Caco-2 (cell line): ENCODE measurements around the gene WNT5A. TPM values are rescaled to one million over a fixed set of nuclear protein-coding genes. Genes with fewer than 3 reads are reported as not detected.

Source experiments
- BruUV-seq: library from RNA; stranded (reverse); fragments of 400-500 nt; replicated peaks from 2 replicates; lab custom pipeline; 2021; lab: Mats Ljungman, UMichigan
- CTCF ChIA-PET: fragments of 300-600 bp; sonication (Branson Sonifier 250); formaldehyde crosslinking; loops from one replicate; lab custom pipeline; 2022; ENCODE audit warnings: antibody characterized with exemption; lab: Charles Lee
- POLR2A ChIA-PET: fragments of 300-600 bp; sonication (Branson Sonifier 250); formaldehyde crosslinking; loops from one replicate; lab custom pipeline; 2022; ENCODE audit warnings: antibody characterized with exemption; lab: Charles Lee
- DNase-seq, 2 experiments: peaks; one replicate each; pipeline versions ENCODE4 v3.0.0 to v3.0.0-alpha.2; 2020 to 2022
- H3K27me3 ChIP-seq: replicated peaks from 2 replicates; pipeline ENCODE4 v1.6.0; 2011; ENCODE audit warnings: low read length; ENCODE audit not compliant: control insufficient read depth, insufficient read depth
- H3K36me3 ChIP-seq: 2 replicates; pipeline ENCODE4 v1.5.1; 2011; ENCODE audit warnings: low read length; ENCODE audit not compliant: control insufficient read depth, insufficient read depth
- H3K4me1 ChIP-seq: fragments of 250-450 bp; sonication (Bioruptor Pico); 2 replicates; pipeline ENCODE4 v1.5.1; 2020; ENCODE audit warnings: mild to moderate bottlenecking
- H3K4me3 ChIP-seq: 2 replicates; pipeline ENCODE4 v1.5.1; 2011; ENCODE audit warnings: low read depth, mild to moderate bottlenecking, control low read depth, low read length
- H3K9me3 ChIP-seq: fragments of 250-450 bp; sonication (Bioruptor Pico); 2 replicates; pipeline ENCODE4 v1.5.1; 2020; ENCODE audit warnings: mild to moderate bottlenecking, moderate library complexity
- H3K27ac Mint-ChIP-seq: one replicate; pipeline ENCODE4 v1.8.0; 2022; ENCODE audit warnings: mixed read lengths; ENCODE audit not compliant: unreplicated experiment
- H3K27me3 Mint-ChIP-seq: one replicate; pipeline ENCODE4 v1.8.0; 2022; ENCODE audit warnings: mixed read lengths; ENCODE audit not compliant: insufficient read depth, unreplicated experiment
- H3K36me3 Mint-ChIP-seq: one replicate; pipeline ENCODE4 v1.8.0; 2022; ENCODE audit warnings: mild to moderate bottlenecking, mixed read lengths; ENCODE audit not compliant: insufficient read depth, unreplicated experiment
- H3K4me1 Mint-ChIP-seq: one replicate; pipeline ENCODE4 v1.8.0; 2022; ENCODE audit warnings: low read depth, mixed read lengths; ENCODE audit not compliant: unreplicated experiment
- H3K4me3 Mint-ChIP-seq: one replicate; pipeline ENCODE4 v1.8.0; 2022; ENCODE audit warnings: mild to moderate bottlenecking, moderate library complexity, mixed read lengths; ENCODE audit not compliant: unreplicated experiment
- H3K9me3 Mint-ChIP-seq: one replicate; pipeline ENCODE4 v1.8.0; 2022; ENCODE audit warnings: mixed read lengths; ENCODE audit not compliant: unreplicated experiment
- intact Hi-C: fragments of 100-400 bp; cut with micrococcal nuclease; formaldehyde crosslinking; loops from one replicate; pipeline ENCODE4 v1.10.0; 2022; ENCODE audit not compliant: unreplicated experiment
- total RNA-seq: library from RNA; stranded (reverse); gene quantifications from 2 replicates; pipeline ENCODE4 v1.2.3, GENCODE V29; 2022
- TF ChIP-seq, protein P1 (sequence below), 2 experiments: fragments of 200-600 bp in 1 of 2; IDR thresholded peaks; 1 replicate in 1 of 2; 2 replicates in 1 of 2; pipeline versions ENCODE4 v1.5.1 to v1.8.0; 2011 to 2022; ENCODE audit warnings: antibody characterized with exemption in 1 of 2, control low read depth in 1 of 2, inconsistent platforms in 1 of 2, low read depth in 1 of 2, low read length in 1 of 2, mild to moderate bottlenecking in 1 of 2, moderate library complexity in 1 of 2; ENCODE audit not compliant: insufficient read depth in 1 of 2, severe bottlenecking in 1 of 2, unreplicated experiment in 1 of 2

Gene WNT5A
- total RNA-seq, 1 experiment from 2014 or later: 8.8 TPM

DNA sequence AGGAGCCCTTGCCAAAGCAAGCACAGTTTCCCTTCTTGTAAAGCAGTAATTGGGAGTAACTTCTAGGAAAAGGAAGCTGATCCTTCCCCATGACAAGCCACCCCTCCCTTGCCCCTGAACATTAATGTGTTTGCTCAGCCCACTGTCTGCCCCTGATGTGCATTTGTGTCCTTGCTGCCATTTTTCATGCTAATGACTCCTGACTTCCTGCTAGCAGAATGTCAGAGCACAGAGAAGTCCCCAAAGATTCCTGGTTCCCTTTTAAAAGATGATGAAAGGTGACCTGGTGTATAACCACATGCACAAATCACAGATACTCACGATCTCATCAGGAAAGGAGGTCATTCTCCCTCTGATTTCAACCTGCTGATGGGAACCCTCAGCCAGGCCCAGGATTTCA lies 44.2 kb upstream of the WNT5A start:
- POLR2A ChIA-PET: no interaction called here
- no peaks in the 10 kb centered on the region for H3K36me3 ChIP-seq
- H3K4me1 ChIP-seq: peaks cover 17% of the 10 kb centered on the region
- Mint-ChIP-seq H3K9me3 (no peaks in the 10 kb centered on the region), H3K4me3 (no peak overlapping the region), H3K36me3 (no peaks in the 10 kb centered on the region), H3K27ac (no peak overlapping the region), H3K4me1 (peaks cover 12% of the 10 kb centered on the region), H3K27me3 (no peaks in the 10 kb centered on the region)
- TF ChIP-seq, protein P1, sequence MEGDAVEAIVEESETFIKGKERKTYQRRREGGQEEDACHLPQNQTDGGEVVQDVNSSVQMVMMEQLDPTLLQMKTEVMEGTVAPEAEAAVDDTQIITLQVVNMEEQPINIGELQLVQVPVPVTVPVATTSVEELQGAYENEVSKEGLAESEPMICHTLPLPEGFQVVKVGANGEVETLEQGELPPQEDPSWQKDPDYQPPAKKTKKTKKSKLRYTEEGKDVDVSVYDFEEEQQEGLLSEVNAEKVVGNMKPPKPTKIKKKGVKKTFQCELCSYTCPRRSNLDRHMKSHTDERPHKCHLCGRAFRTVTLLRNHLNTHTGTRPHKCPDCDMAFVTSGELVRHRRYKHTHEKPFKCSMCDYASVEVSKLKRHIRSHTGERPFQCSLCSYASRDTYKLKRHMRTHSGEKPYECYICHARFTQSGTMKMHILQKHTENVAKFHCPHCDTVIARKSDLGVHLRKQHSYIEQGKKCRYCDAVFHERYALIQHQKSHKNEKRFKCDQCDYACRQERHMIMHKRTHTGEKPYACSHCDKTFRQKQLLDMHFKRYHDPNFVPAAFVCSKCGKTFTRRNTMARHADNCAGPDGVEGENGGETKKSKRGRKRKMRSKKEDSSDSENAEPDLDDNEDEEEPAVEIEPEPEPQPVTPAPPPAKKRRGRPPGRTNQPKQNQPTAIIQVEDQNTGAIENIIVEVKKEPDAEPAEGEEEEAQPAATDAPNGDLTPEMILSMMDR (IDR thresholded peaks at IDR 0.05; ENCODE audit: insufficient read depth in 1 of 2, low read depth in 1 of 2, low read length in 1 of 2, severe bottlenecking in 1 of 2, unreplicated experiment in 1 of 2): no peak
- no peaks in the 10 kb centered on the region for H3K9me3 ChIP-seq
- no peaks in the 10 kb centered on the region for H3K27me3 ChIP-seq
- no peak for DNase-seq
- H3K4me3 ChIP-seq: no peak overlapping the region
- no TSS peak for BruUV-seq
- intact Hi-C loops: no loop called here
- CTCF ChIA-PET: no interaction called here

DNA sequence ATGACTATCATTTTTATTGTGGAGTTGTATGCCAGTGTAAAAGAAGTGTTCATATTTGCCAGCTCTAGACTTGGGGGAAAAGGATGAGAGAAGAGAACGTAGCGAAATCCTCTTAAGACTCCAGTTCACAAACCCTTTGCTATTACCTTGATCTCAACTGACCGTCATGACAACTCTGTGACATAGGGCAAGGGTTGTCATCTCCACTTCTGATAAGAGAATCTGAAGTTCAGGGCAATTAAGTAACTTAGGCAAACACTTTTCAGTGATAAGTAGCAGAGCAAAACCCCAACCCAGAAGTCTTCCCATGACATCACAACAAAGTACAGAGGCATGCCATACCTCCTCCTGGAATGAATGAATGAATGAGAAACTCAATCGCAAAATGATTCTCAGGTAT lies 40.3 kb upstream of the WNT5A start:
- Mint-ChIP-seq H3K4me3 (no peak overlapping the region), H3K27ac (peak overlapping the region; percentile 26), H3K27me3 (no peaks in the 10 kb centered on the region), H3K4me1 (peaks cover 23% of the 10 kb centered on the region), H3K36me3 (no peaks in the 10 kb centered on the region), H3K9me3 (peaks cover 10% of the 10 kb centered on the region)
- intact Hi-C loops: loop anchor here (2.0 kb wide), 3 partner anchors 41 to 93 kb away; partner anchors contain the start of gene WNT5A
- BruUV-seq: no TSS peak
- Histone ChIP-seq H3K27me3 (no peaks in the 10 kb centered on the region), H3K4me3 (no peak overlapping the region), H3K4me1 (peaks cover 26% of the 10 kb centered on the region), H3K36me3 (no peaks in the 10 kb centered on the region; the same call in 1 of the 2 replicates), H3K9me3 (no peaks in the 10 kb centered on the region)
- DNase-seq: peak; percentile 57 to 66
- POLR2A ChIA-PET: interaction anchor here (0.7 kb wide), 1 partner anchor 54 kb away, joined by 3 read pairs; no protein-coding TSS in a partner anchor
- CTCF ChIA-PET: no interaction called here
- TF ChIP-seq, protein P1 (IDR thresholded peaks at IDR 0.05; ENCODE audit: insufficient read depth in 1 of 2, low read depth in 1 of 2, low read length in 1 of 2, severe bottlenecking in 1 of 2, unreplicated experiment in 1 of 2): no peak

DNA sequence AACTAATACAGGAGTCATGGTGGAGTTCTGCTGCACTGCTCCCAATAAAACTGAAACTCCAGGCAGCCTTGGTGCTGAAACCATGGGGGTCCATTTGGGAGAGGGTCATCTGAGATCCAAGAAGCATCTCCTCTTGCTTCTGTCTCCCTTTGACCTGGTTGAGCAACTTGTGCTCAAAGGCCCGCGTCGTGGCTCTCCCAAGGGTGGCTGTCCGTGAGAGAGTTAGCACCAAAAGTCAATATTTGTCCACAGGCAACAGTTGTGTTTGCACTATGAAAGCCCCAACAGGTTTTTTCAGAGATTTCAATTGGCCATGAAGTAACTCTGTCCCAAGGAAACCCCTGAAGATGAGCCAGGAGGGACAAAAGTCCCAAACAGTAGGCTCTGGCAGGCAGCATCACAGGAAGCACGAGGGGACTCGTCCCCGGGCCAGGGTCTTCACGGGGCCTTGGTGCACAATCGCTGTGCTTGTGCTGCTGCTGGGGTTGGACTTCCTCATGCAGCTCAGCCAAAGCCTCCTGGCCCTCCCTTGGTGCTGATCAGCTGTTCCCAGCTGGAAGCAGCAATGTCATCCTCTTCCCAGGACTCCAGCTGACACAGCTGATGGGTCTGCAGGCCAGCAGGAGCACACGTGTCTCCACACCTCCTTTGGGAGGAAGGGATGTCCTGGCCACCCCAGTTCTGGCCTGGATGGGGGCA lies 39.4 kb upstream of the WNT5A start:
- POLR2A ChIA-PET: no interaction called here
- no peaks in the 10 kb centered on the region for H3K27me3 ChIP-seq
- peak; percentile 73 to 78 for DNase-seq
- H3K4me1 ChIP-seq: peaks cover 26% of the 10 kb centered on the region
- Mint-ChIP-seq H3K4me1 (peaks cover 23% of the 10 kb centered on the region), H3K27ac (no peak overlapping the region), H3K27me3 (no peaks in the 10 kb centered on the region), H3K36me3 (no peaks in the 10 kb centered on the region), H3K4me3 (no peak overlapping the region), H3K9me3 (peaks cover 10% of the 10 kb centered on the region)
- intact Hi-C loops: loop anchor here (2.0 kb wide), 3 partner anchors 40 to 94 kb away; partner anchors contain the start of gene WNT5A
- H3K4me3 ChIP-seq: no peak overlapping the region
- H3K36me3 ChIP-seq: no peaks in the 10 kb centered on the region; the same call in 1 of the 2 replicates
- TF ChIP-seq, protein P1 (IDR thresholded peaks at IDR 0.05; ENCODE audit: insufficient read depth in 1 of 2, low read depth in 1 of 2, low read length in 1 of 2, severe bottlenecking in 1 of 2, unreplicated experiment in 1 of 2): no peak
- CTCF ChIA-PET: no interaction called here
- no TSS peak for BruUV-seq
- H3K9me3 ChIP-seq: no peaks in the 10 kb centered on the region
